ENCODE data around the gene CACNA1C. TPM values are rescaled to one million over a fixed set of nuclear protein-coding genes. Genes with fewer than 3 reads are reported as not detected.
A peak's percentile ranks its signal among the peaks of the same experiment; 100 is the strongest.

CACNA1C gene
- total RNA-seq, 3 donors from 2014 or later, result 2.6 to 11.8 (median 9.5) TPM

DNA sequence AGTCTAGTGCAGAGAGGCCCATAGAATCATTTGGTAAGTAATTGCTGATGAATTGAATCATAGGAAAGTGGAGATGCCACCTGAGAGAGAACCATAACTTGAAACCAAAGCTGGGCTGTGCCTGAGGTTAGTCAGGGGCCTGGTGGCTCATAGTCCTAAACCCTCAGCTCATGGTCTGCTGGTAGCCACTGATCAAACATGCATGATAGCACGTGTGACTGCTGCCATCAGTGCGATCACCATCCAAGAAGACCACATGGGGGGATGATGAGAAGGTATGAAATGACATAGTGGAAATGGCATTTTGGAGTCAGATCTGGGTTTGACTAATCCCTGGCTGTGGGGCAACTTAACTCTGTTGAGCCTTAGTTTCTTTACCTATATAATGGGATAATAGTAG is 190.5 kb downstream of the CACNA1C start:
- Histone ChIP-seq H3K4me3 (no peak overlapping the region), H3K36me3 (no peaks in the 10 kb centered on the region), H3K27ac (peak overlapping the region in 1 of 2 donors; percentile 66), H3K27me3 (no peaks in the 10 kb centered on the region), H3K4me1 (no peaks in the 10 kb centered on the region), H3K9me3 (no peaks in the 10 kb centered on the region)
- intact Hi-C loops (cut with DNase I; ENCODE audit: low total_unique reads), result no loop called here
- DNase-seq (ENCODE audit: low spot score in 2 of 2), result no peak
- TF ChIP-seq POLR2AphosphoS5 (IDR thresholded peaks at IDR 0.05) (no peak), POLR2A (IDR thresholded peaks at IDR 0.05) (no peak)
- TF ChIP-seq, protein P1, sequence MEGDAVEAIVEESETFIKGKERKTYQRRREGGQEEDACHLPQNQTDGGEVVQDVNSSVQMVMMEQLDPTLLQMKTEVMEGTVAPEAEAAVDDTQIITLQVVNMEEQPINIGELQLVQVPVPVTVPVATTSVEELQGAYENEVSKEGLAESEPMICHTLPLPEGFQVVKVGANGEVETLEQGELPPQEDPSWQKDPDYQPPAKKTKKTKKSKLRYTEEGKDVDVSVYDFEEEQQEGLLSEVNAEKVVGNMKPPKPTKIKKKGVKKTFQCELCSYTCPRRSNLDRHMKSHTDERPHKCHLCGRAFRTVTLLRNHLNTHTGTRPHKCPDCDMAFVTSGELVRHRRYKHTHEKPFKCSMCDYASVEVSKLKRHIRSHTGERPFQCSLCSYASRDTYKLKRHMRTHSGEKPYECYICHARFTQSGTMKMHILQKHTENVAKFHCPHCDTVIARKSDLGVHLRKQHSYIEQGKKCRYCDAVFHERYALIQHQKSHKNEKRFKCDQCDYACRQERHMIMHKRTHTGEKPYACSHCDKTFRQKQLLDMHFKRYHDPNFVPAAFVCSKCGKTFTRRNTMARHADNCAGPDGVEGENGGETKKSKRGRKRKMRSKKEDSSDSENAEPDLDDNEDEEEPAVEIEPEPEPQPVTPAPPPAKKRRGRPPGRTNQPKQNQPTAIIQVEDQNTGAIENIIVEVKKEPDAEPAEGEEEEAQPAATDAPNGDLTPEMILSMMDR (IDR thresholded peaks at IDR 0.05), result no peak

DNA sequence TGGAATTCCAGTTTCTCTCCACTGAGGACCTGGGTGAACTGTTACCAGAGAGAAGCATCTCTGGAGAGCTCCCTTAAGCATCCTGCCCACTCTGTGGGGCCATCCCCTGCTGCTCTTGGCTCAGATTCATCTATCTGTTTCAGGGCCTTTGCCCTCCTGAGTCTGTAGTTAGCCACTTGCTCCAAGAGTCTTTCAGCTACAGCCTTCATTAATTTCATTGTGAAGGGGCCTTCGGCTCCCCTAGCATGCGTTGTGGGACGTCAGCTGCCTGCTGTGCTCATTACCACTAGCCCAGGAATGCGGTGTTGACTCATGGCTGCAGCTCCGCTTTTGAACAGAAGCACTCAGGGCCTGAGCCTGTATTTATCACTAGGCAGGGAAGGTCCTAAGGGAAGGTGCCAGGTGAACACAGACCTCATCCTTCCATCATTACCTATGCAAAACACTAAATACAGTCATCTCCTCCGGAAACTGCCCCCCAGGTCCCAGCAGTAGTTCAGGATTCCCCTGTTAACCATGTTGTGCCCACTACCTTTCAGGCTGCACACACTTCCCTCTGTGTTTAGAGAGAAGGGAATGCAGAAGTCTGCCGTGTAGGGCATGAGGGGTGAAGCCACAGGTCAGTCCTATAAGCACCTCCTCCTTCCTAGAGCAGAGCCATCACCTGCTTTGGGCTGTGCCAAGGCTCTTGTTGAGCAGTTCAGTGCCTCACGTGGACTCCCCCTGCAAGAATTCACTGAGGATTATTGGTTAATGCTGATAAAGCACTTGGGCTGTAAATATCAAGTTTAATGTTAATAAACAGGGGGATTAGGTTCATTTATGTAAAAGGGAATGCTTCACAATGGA is 191.4 kb downstream of the CACNA1C start:
- H3K27ac ChIP-seq, result peak overlapping the region; percentile 52 to 66
- no peaks in the 10 kb centered on the region for H3K4me1 ChIP-seq
- no peaks in the 10 kb centered on the region for H3K27me3 ChIP-seq
- intact Hi-C loops (cut with DNase I; ENCODE audit: low total_unique reads), result no loop called here
- no peak for DNase-seq (ENCODE audit: low spot score in 2 of 2)
- no peaks in the 10 kb centered on the region for H3K36me3 ChIP-seq
- H3K9me3 ChIP-seq, result no peaks in the 10 kb centered on the region
- H3K4me3 ChIP-seq, result no peak overlapping the region
- TF ChIP-seq, protein P1 (IDR thresholded peaks at IDR 0.05), result no peak
- TF ChIP-seq POLR2AphosphoS5 (IDR thresholded peaks at IDR 0.05) (no peak), POLR2A (IDR thresholded peaks at IDR 0.05) (no peak)

- Histone ChIP-seq H3K4me1 (no peaks in the 10 kb centered on the region), H3K36me3 (no peaks in the 10 kb centered on the region), H3K27me3 (no peaks in the 10 kb centered on the region), H3K9me3 (no peaks in the 10 kb centered on the region), H3K27ac (no peak overlapping the region), H3K4me3 (no peak overlapping the region)
- intact Hi-C loops (cut with DNase I; ENCODE audit: low total_unique reads), result no loop called here
- TF ChIP-seq POLR2A (IDR thresholded peaks at IDR 0.05) (no peak), POLR2AphosphoS5 (IDR thresholded peaks at IDR 0.05) (no peak)
- TF ChIP-seq, protein P1 (IDR thresholded peaks at IDR 0.05), result no peak
- no peak for DNase-seq (ENCODE audit: low spot score in 2 of 2)
These were observed 193.6 kb downstream of the CACNA1C start for GRCh38 chr12:2246358-2246757.

GRCh38 chr12:2247120-2247519 is 194.3 kb downstream of the CACNA1C start:
- Histone ChIP-seq H3K27me3 (no peaks in the 10 kb centered on the region), H3K4me1 (no peaks in the 10 kb centered on the region), H3K9me3 (no peaks in the 10 kb centered on the region), H3K4me3 (no peak overlapping the region), H3K27ac (no peak overlapping the region), H3K36me3 (no peaks in the 10 kb centered on the region)
- no peak for DNase-seq (ENCODE audit: low spot score in 2 of 2)
- TF ChIP-seq POLR2A (IDR thresholded peaks at IDR 0.05), result no peak
- TF ChIP-seq, protein P1 (IDR thresholded peaks at IDR 0.05), result no peak
- intact Hi-C loops (cut with DNase I; ENCODE audit: low total_unique reads), result no loop called here

DNA sequence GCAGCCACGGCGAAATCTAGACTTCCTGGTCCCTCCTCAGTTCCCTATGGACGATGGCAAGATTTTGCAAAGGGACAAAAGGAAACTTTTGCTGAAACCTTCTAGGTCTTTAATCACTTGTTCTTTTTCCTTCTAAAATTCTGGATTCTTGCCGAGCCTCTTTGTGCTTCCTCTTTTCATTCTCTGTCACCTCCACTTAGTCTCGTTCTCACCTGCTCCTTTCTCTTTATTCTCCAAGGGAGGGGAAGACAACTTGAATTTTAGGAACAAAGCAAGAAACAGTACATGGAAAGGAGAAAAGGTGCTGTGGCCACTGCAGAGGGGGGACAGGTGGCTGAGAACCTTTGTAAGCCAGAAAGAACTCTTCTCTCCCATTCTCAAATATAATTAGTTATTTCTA is 194.8 kb downstream of the CACNA1C start:
- no peak for DNase-seq (ENCODE audit: low spot score in 2 of 2)
- Histone ChIP-seq H3K36me3 (no peaks in the 10 kb centered on the region), H3K27ac (no peak overlapping the region), H3K9me3 (no peaks in the 10 kb centered on the region), H3K4me3 (no peak overlapping the region), H3K27me3 (no peaks in the 10 kb centered on the region), H3K4me1 (no peaks in the 10 kb centered on the region)
- TF ChIP-seq POLR2A (IDR thresholded peaks at IDR 0.05) (no peak), POLR2AphosphoS5 (IDR thresholded peaks at IDR 0.05) (no peak)
- TF ChIP-seq, protein P1 (IDR thresholded peaks at IDR 0.05), result no peak
- intact Hi-C loops (cut with DNase I; ENCODE audit: low total_unique reads), result no loop called here
